ENCODE results near the gene IMMP2L.

The IMMP2L gene

GRCh38 chr7:110898516-110898915, 663.8 kb downstream of the IMMP2L start:
- DNase-seq = no peak

GRCh38 chr7:110897538-110897937, 664.8 kb downstream of the IMMP2L start:
- no peak for DNase-seq

GRCh38 chr7:110894111-110894510, 668.2 kb downstream of the IMMP2L start:
- DNase-seq = no peak

GRCh38 chr7:110891197-110891596, 671.1 kb downstream of the IMMP2L start:
- DNase-seq = no peak

- DNase-seq = no peak
Measured at GRCh38 chr7:110890101-110890500, 672.2 kb downstream of the IMMP2L start.

- no peak for DNase-seq
Measured at GRCh38 chr7:110889335-110889734, 673.0 kb downstream of the IMMP2L start.

GRCh38 chr7:110888641-110889040, 673.7 kb downstream of the IMMP2L start:
- no peak for DNase-seq

GRCh38 chr7:110885474-110885873, 676.8 kb downstream of the IMMP2L start:
- DNase-seq = no peak

- DNase-seq = no peak
Measured at GRCh38 chr7:110881721-110882120, 680.6 kb downstream of the IMMP2L start.

GRCh38 chr7:110880971-110881370, 681.3 kb downstream of the IMMP2L start:
- DNase-seq = no peak

- no peak for DNase-seq
Measured at GRCh38 chr7:110877016-110877415, 685.3 kb downstream of the IMMP2L start.

GRCh38 chr7:110875346-110875745, 686.9 kb downstream of the IMMP2L start:
- no peak for DNase-seq

- no peak for DNase-seq
Measured at GRCh38 chr7:110871856-110872255, 690.4 kb downstream of the IMMP2L start.

GRCh38 chr7:110870926-110871325, 691.4 kb downstream of the IMMP2L start:
- DNase-seq = peak; percentile 11

GRCh38 chr7:110868458-110868857, 693.8 kb downstream of the IMMP2L start:
- DNase-seq = no peak

- DNase-seq = no peak
Measured at GRCh38 chr7:110867771-110868170, 694.5 kb downstream of the IMMP2L start.

GRCh38 chr7:110863258-110863657, 699.0 kb downstream of the IMMP2L start:
- DNase-seq = no peak

- DNase-seq = no peak
Measured at GRCh38 chr7:110861163-110861562, 701.1 kb downstream of the IMMP2L start.

- DNase-seq = no peak
Measured at GRCh38 chr7:110857106-110857505, 705.2 kb downstream of the IMMP2L start.

GRCh38 chr7:110856704-110857103, 705.6 kb downstream of the IMMP2L start:
- no peak for DNase-seq

GRCh38 chr7:110854651-110855050, 707.6 kb downstream of the IMMP2L start:
- DNase-seq = no peak

GRCh38 chr7:110854166-110854565, 708.1 kb downstream of the IMMP2L start:
- DNase-seq = no peak

- no peak for DNase-seq
Measured at GRCh38 chr7:110853263-110853662, 709.0 kb downstream of the IMMP2L start.

GRCh38 chr7:110852156-110852940, 709.9 kb downstream of the IMMP2L start:
- no peak for DNase-seq

GRCh38 chr7:110850224-110850623, 712.1 kb downstream of the IMMP2L start:
- no peak for DNase-seq

Measured in DMS 273 treated with DMSO at 0.1 percent for 48 hours (cell line).